H1 (cell line): ENCODE measurements around the gene GBF1. TPM values are rescaled to one million over a fixed set of nuclear protein-coding genes. Genes with fewer than 3 reads are reported as not detected.

ENCODE experiments used
- CTCF ChIA-PET: fragments of 300-600 bp; sonication (Branson Sonifier 250); formaldehyde crosslinking; loops from one replicate; lab custom pipeline; 2021; ENCODE audit not compliant: partially characterized antibody; lab: Charles Lee
- POLR2A ChIA-PET: fragments of 300-600 bp; sonication (Branson Sonifier 250); formaldehyde crosslinking; loops from one replicate; lab custom pipeline; 2021; ENCODE audit warnings: inconsistent platforms; ENCODE audit not compliant: partially characterized antibody; lab: Charles Lee
- DNase-seq, 2 experiments: peaks; one replicate each; pipeline versions ENCODE4 v3.0.0 to v3.0.0-alpha.2; 2010 to 2022; ENCODE audit warnings: low spot score in 2 of 2, low read depth in 1 of 2, mixed read lengths in 1 of 2
- FAIRE-seq: peaks from 2 replicates; lab custom pipeline; 2011; peaks lifted over from hg19 to GRCh38; lab: Jason Lieb, UNC
- H2AFZ ChIP-seq: 2 replicates; pipeline ENCODE4 v1.8.1; 2012; ENCODE audit warnings: low read length, inconsistent platforms
- H2AK5ac ChIP-seq: 2 replicates; pipeline ENCODE4 v1.6.1; 2013; ENCODE audit warnings: low read depth, low read length
- H2BK120ac ChIP-seq: replicated peaks from 2 replicates; pipeline ENCODE3; 2013; ENCODE audit warnings: low read depth, low read length, inconsistent platforms
- H2BK12ac ChIP-seq: 2 replicates; pipeline ENCODE4 v1.6.1; 2013; ENCODE audit warnings: low read depth, low read length
- H2BK15ac ChIP-seq: 2 replicates; pipeline ENCODE4 v1.6.1; 2013; ENCODE audit warnings: low read length
- H2BK20ac ChIP-seq: 2 replicates; pipeline ENCODE4 v1.6.1; 2013; ENCODE audit warnings: low read length
- H2BK5ac ChIP-seq: 2 replicates; pipeline ENCODE4 v1.6.1; 2013; ENCODE audit warnings: low read depth, low read length
- H3K14ac ChIP-seq: 2 replicates; pipeline ENCODE4 v1.6.1; 2013; ENCODE audit warnings: inconsistent platforms; ENCODE audit not compliant: insufficient read length
- H3K18ac ChIP-seq: 2 replicates; pipeline ENCODE4 v1.6.1; 2013; ENCODE audit warnings: low read length; ENCODE audit errors: extremely low read depth
- H3K23ac ChIP-seq: 2 replicates; pipeline ENCODE4 v1.6.1; 2013; ENCODE audit warnings: inconsistent platforms; ENCODE audit not compliant: insufficient read length
- H3K23me2 ChIP-seq: 2 replicates; pipeline ENCODE4 v1.6.1; 2013; ENCODE audit warnings: low read depth, low read length
- H3K27ac ChIP-seq: 2 replicates; pipeline ENCODE4 v1.6.1; 2011; ENCODE audit warnings: low read depth, low read length, inconsistent platforms
- H3K27me3 ChIP-seq, 4 experiments: replicated peaks in 1 of 4; 1 replicate in 1 of 4; 2 replicates in 3 of 4; pipeline versions ENCODE4 v1.6.1 to v1.8.1; 2011 to 2013; ENCODE audit warnings: low read length in 3 of 4, mild to moderate bottlenecking in 3 of 4, inconsistent platforms in 2 of 4, mixed read lengths in 2 of 4, moderate library complexity in 1 of 4; ENCODE audit not compliant: control insufficient read depth in 3 of 4, insufficient read depth in 3 of 4; ENCODE audit errors: extremely low read depth in 1 of 4
- H3K36me3 ChIP-seq, 4 experiments: 2 replicates each; pipeline versions ENCODE4 v1.6.1 to v1.8.1; 2011 to 2013; ENCODE audit warnings: mild to moderate bottlenecking in 4 of 4, low read length in 3 of 4, moderate library complexity in 2 of 4, control low read depth in 1 of 4, inconsistent platforms in 1 of 4; ENCODE audit not compliant: insufficient read depth in 4 of 4, control insufficient read depth in 2 of 4
- H3K4ac ChIP-seq: replicated peaks from 2 replicates; pipeline ENCODE3; 2013; ENCODE audit warnings: low read length, low read depth, mixed read lengths, inconsistent platforms; ENCODE audit not compliant: insufficient read length
- H3K4me1 ChIP-seq, 4 experiments: replicated peaks in 1 of 4; 1 replicate in 1 of 4; 2 replicates in 3 of 4; pipeline versions ENCODE4 v1.6.1 to v1.8.1; 2011 to 2013; ENCODE audit warnings: low read length in 3 of 4, inconsistent platforms in 2 of 4, mixed read lengths in 1 of 4; ENCODE audit not compliant: insufficient read depth in 4 of 4, control insufficient read depth in 3 of 4
- H3K4me2 ChIP-seq, 2 experiments: 2 replicates each; pipeline versions ENCODE4 v1.6.1 to v1.8.1; 2011 to 2013; ENCODE audit warnings: low read depth in 2 of 2, low read length in 2 of 2, control low read depth in 1 of 2, inconsistent platforms in 1 of 2, mild to moderate bottlenecking in 1 of 2; ENCODE audit not compliant: insufficient read depth in 1 of 2
- H3K4me3 ChIP-seq, 4 experiments: fragments of 200-600, 300-600 bp in 1 of 4; sonication (generic), shearing (Covaris generic), sonication (Bioruptor Twin) in 1 of 4; 2 replicates each; pipeline versions ENCODE4 v1.5.1 to v1.8.1; 2011 to 2016; ENCODE audit warnings: low read length in 4 of 4, low read depth in 3 of 4, control low read depth in 2 of 4, inconsistent platforms in 2 of 4, mild to moderate bottlenecking in 2 of 4, mixed read lengths in 1 of 4, moderate library complexity in 1 of 4; ENCODE audit not compliant: insufficient read depth in 2 of 4; ENCODE audit errors: extremely low read depth in 1 of 4
- H3K56ac ChIP-seq: replicated peaks from 2 replicates; pipeline ENCODE3; 2013; ENCODE audit warnings: low read depth, mild to moderate bottlenecking, mixed read lengths, low read length, inconsistent platforms; ENCODE audit not compliant: insufficient read length
- H3K79me1 ChIP-seq: 2 replicates; pipeline ENCODE4 v1.6.1; 2013; ENCODE audit warnings: low read depth, low read length, control low read depth
- H3K79me2 ChIP-seq, 2 experiments: 2 replicates each; pipeline versions ENCODE4 v1.6.1 to v1.8.1; 2012 to 2013; ENCODE audit warnings: low read length in 2 of 2, mild to moderate bottlenecking in 2 of 2, inconsistent platforms in 1 of 2; ENCODE audit not compliant: insufficient read depth in 2 of 2, control insufficient read depth in 1 of 2
- H3K9ac ChIP-seq, 4 experiments: replicated peaks in 1 of 4; 1 replicate in 1 of 4; 2 replicates in 3 of 4; pipeline versions ENCODE4 v1.6.1 to v1.8.1; 2011 to 2013; ENCODE audit warnings: low read depth in 3 of 4, low read length in 3 of 4, control low read depth in 2 of 4, mild to moderate bottlenecking in 2 of 4, moderate library complexity in 2 of 4, inconsistent platforms in 1 of 4; ENCODE audit errors: extremely low read depth in 1 of 4
- H3K9me3 ChIP-seq, 2 experiments: 2 replicates each; pipeline versions ENCODE4 v1.6.1 to v1.8.1; 2012 to 2013; ENCODE audit warnings: mild to moderate bottlenecking in 2 of 2, moderate library complexity in 2 of 2, control low read depth in 1 of 2, inconsistent platforms in 1 of 2, low read depth in 1 of 2, low read length in 1 of 2, mixed read lengths in 1 of 2; ENCODE audit not compliant: insufficient read depth in 2 of 2
- H4K20me1 ChIP-seq, 2 experiments: replicated peaks in 1 of 2; 2 replicates each; pipeline versions ENCODE3 to v1.8.1; 2011 to 2013; ENCODE audit warnings: inconsistent platforms in 2 of 2, low read length in 2 of 2, mild to moderate bottlenecking in 1 of 2; ENCODE audit not compliant: insufficient read depth in 2 of 2, control insufficient read depth in 1 of 2
- H4K5ac ChIP-seq: 2 replicates; pipeline ENCODE4 v1.6.1; 2013; ENCODE audit warnings: low read length, low read depth, mixed read lengths, inconsistent platforms; ENCODE audit not compliant: insufficient read length
- H4K8ac ChIP-seq: 2 replicates; pipeline ENCODE4 v1.8.0; 2013; ENCODE audit warnings: mild to moderate bottlenecking, moderate library complexity, low read length, inconsistent platforms; ENCODE audit not compliant: insufficient read depth; ENCODE audit errors: extremely low read depth
- H4K91ac ChIP-seq: replicated peaks from 2 replicates; pipeline ENCODE3; 2013; ENCODE audit warnings: low read length, mixed read lengths, inconsistent platforms; ENCODE audit not compliant: insufficient read length
- BCL11A ChIP-seq, 2 experiments: IDR thresholded peaks; one replicate each; pipeline ENCODE4 v1.6.1; 2011; ENCODE audit warnings: low read depth in 2 of 2, low read length in 2 of 2, mild to moderate bottlenecking in 2 of 2
- CHD2 ChIP-seq: IDR thresholded peaks from 2 replicates; pipeline ENCODE4 v1.6.1; 2012; ENCODE audit warnings: low read length, improper control_type of control experiment
- CTBP2 ChIP-seq: IDR thresholded peaks from 2 replicates; pipeline ENCODE4 v1.7.0; 2011; ENCODE audit warnings: borderline replicate concordance, mild to moderate bottlenecking, moderate library complexity, mixed read lengths, low read length; ENCODE audit not compliant: insufficient read depth, insufficient read length
- EP300 ChIP-seq, 2 experiments: IDR thresholded peaks; 1 replicate in 1 of 2; 2 replicates in 1 of 2; pipeline ENCODE4 v1.6.1; 2011 to 2012; ENCODE audit warnings: low read depth in 2 of 2, low read length in 2 of 2, mild to moderate bottlenecking in 2 of 2, borderline replicate concordance in 1 of 2, inconsistent platforms in 1 of 2, moderate library complexity in 1 of 2
- FOSL1 ChIP-seq: IDR thresholded peaks from 2 replicates; pipeline ENCODE4 v1.6.1; 2011; ENCODE audit warnings: mild to moderate bottlenecking, low read depth, low read length, moderate library complexity; ENCODE audit not compliant: insufficient read depth
- KDM1A ChIP-seq: fragments of 200-600, 300-600 bp; sonication (generic); IDR thresholded peaks from 2 replicates; pipeline ENCODE4 v1.7.1; 2016; ENCODE audit warnings: mild to moderate bottlenecking, low read length, borderline replicate concordance
- KDM5A ChIP-seq: fragments of 200-600 bp; IDR thresholded peaks from 2 replicates; pipeline ENCODE4 v1.7.1; 2012; ENCODE audit warnings: mild to moderate bottlenecking, low read length, inconsistent platforms, mixed read lengths
- POU5F1 ChIP-seq: IDR thresholded peaks from 2 replicates; pipeline ENCODE4 v1.6.1; 2011; ENCODE audit warnings: low read depth, mild to moderate bottlenecking, low read length, moderate library complexity
- YY1 ChIP-seq: IDR thresholded peaks from 2 replicates; pipeline ENCODE4 v1.6.1; 2011; ENCODE audit warnings: low read depth, mild to moderate bottlenecking, low read length
- WGBS, 2 experiments: shearing (Covaris generic) in 1 of 2; methylation state at CpG; one replicate each; pipeline versions ENCODE4 v1.1.6 to v1.1.7; 2013 to 2015; ENCODE audit warnings: low lambda C conversion rate in 2 of 2, mixed read lengths in 2 of 2, inconsistent platforms in 1 of 2, low coverage in 1 of 2, missing lambda C conversion rate in 1 of 2; ENCODE audit not compliant: insufficient replicate concordance in 2 of 2, insufficient coverage in 1 of 2, insufficient read length in 1 of 2; ENCODE audit errors: extremely low coverage in 1 of 2, missing lambda C conversion rate in 1 of 2; 5-methylcytosine and 5-hydroxymethylcytosine counted together
- polyA plus RNA-seq, 7 experiments: library from polyadenylated mRNA; depleted of rRNA in 3 of 7; stranded (reverse) in 5 of 7; unstranded in 2 of 7; fragments of >200 nt in 5 of 7; fragments of 200-250 nt in 2 of 7; gene quantifications; 1 replicate in 5 of 7; 2 replicates in 1 of 7; 4 replicates in 1 of 7; pipeline versions ENCODE4 v1.2.1 to v1.2.3, GENCODE V29; 2011 to 2013; ENCODE audit warnings: missing spikeins in 2 of 7, mixed read lengths in 2 of 7
- total RNA-seq: library from RNA; stranded (reverse); fragmentation: NEBNext Ultra II Directional; extraction: Animal tissue kit (Norgen Biotek cat#: 25700); gene quantifications from 2 replicates; pipeline ENCODE4 v1.2.1, GENCODE V29; 2021
- TF ChIP-seq, protein P1 (sequence below): IDR thresholded peaks from 2 replicates; pipeline ENCODE4 v1.6.1; 2012; ENCODE audit warnings: inconsistent platforms
- TF ChIP-seq, protein P2 (sequence below): IDR thresholded peaks from 2 replicates; pipeline ENCODE4 v1.6.1; 2011; ENCODE audit warnings: low read length, improper control_type of control experiment

GBF1 gene
- total and polyA plus RNA-seq, 2 of the 8 experiments (the other 6 are each of a cell fraction or from before 2014, with no cell fraction given): 11.0 to 25.5 TPM

DNA sequence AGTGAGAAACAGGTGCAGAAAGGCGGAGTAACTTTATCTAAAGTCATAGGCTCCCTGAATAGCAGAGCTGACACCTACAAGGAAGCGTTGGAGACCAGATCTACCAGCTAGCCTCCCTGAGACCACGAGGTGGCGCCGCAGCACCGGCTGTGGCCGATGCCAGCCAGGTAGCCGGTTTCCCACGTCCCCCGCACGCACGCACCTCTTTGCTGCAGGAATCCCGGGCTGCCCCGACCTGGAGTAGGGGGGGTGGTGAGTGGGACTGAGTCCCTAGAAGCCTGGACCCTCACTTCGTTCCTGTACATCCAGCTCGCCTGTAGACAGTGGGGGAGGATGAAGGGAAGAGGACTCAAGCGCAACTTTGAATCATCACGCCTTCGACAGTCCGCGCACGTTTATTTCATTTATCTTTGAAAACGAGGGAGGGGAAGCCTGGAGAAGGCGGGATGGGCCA is 15.5 kb upstream of the GBF1 start:
- no peak overlapping the region for H2BK120ac ChIP-seq
- no peak overlapping the region for H2AFZ ChIP-seq
- no peak overlapping the region for H3K4ac ChIP-seq
- peak overlapping the region; percentile 7 to 88 for H3K4me2 ChIP-seq
- no peak overlapping the region for H3K14ac ChIP-seq
- H3K27me3 ChIP-seq: peaks cover 37 to 86% (median 78%) of the 10 kb centered on the region in 4 experiments
- H3K23ac ChIP-seq: no peak overlapping the region
- 4% methylated on average over 16 of the region's 24 CpGs; no CpG with 5 or more reads in 1 of the 2 experiments for WGBS, 2 experiments
- peaks cover 2 to 8% of the 10 kb centered on the region in 2 experiments for H4K20me1 ChIP-seq
- no peak overlapping the region for H4K5ac ChIP-seq
- peak overlapping the region in 3 of 4 experiments; percentile 38 to 67 (median 44); a peak in 7 of 8 replicates for H3K4me3 ChIP-seq
- no peak overlapping the region for H4K91ac ChIP-seq
- DNase-seq (peak in 1 of 2 experiments; percentile 94), FAIRE-seq (peak; percentile 87)
- H3K36me3 ChIP-seq: no peaks in the 10 kb centered on the region
- H3K4me1 ChIP-seq: peaks cover 0 to 14% (median 1%) of the 10 kb centered on the region in 4 experiments; a peak in 3 of 7 replicates
- no peak overlapping the region for H3K9ac ChIP-seq
- CTCF ChIA-PET: interaction anchor here (0.6 to 24.6 kb wide), 59 partner anchors 9 to 403 kb away, joined by 3 to 862 read pairs (median 5); partner anchors contain the start of genes FBXL15, GBF1, NFKB2 and PITX3
- no peak overlapping the region for H2BK20ac ChIP-seq
- H3K23me2 ChIP-seq: peaks cover 9% of the 10 kb centered on the region; the same call in 1 of the 2 replicates
- no peak overlapping the region for H2BK15ac ChIP-seq
- no peak overlapping the region for H3K27ac ChIP-seq
- H3K18ac ChIP-seq: no peak overlapping the region
- no peaks in the 10 kb centered on the region for H3K79me2 ChIP-seq
- H3K56ac ChIP-seq: no peak overlapping the region
- H4K8ac ChIP-seq: peak overlapping the region; percentile 9; the same call in 1 of the 2 replicates
- H2BK5ac ChIP-seq: no peak overlapping the region
- no peaks in the 10 kb centered on the region for H3K79me1 ChIP-seq
- no peak overlapping the region for H2AK5ac ChIP-seq
- POLR2A ChIA-PET: interaction anchor here (0.8 to 3.1 kb wide), 11 partner anchors 11 to 192 kb away, joined by 3 to 15 read pairs (median 4); partner anchors contain the start of genes FBXL15, GBF1, NFKB2 and PITX3
- no peak overlapping the region for H2BK12ac ChIP-seq
- peaks cover 5% of the 10 kb centered on the region in 2 experiments; a peak in 2 of 4 replicates for H3K9me3 ChIP-seq
- no peak for TF ChIP-seq CHD2
- TF ChIP-seq POU5F1: no peak
- no peak for TF ChIP-seq CTBP2
- TF ChIP-seq KDM1A: peak; percentile 24; the same call in 1 of the 2 replicates
- TF ChIP-seq BCL11A (IDR thresholded peaks at IDR 0.05; ENCODE audit: low read depth in 2 of 2, low read length in 2 of 2): no peak
- TF ChIP-seq KDM5A: no peak
- TF ChIP-seq, protein P1, sequence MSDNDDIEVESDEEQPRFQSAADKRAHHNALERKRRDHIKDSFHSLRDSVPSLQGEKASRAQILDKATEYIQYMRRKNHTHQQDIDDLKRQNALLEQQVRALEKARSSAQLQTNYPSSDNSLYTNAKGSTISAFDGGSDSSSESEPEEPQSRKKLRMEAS: peak; percentile 49; the same call in 1 of the 2 replicates
- no peak for TF ChIP-seq YY1
- TF ChIP-seq FOSL1: no peak
- TF ChIP-seq, protein P2, sequence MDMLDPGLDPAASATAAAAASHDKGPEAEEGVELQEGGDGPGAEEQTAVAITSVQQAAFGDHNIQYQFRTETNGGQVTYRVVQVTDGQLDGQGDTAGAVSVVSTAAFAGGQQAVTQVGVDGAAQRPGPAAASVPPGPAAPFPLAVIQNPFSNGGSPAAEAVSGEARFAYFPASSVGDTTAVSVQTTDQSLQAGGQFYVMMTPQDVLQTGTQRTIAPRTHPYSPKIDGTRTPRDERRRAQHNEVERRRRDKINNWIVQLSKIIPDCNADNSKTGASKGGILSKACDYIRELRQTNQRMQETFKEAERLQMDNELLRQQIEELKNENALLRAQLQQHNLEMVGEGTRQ: no peak
- TF ChIP-seq EP300 (IDR thresholded peaks at IDR 0.05; ENCODE audit: borderline replicate concordance in 1 of 2, low read depth in 2 of 2, low read length in 2 of 2): no peak
